Stimulated activated CD4-positive, alpha-beta T cell treated with anti-CD3 and anti-CD28 coated beads, Interleukin-15, amount 100 ng/mL, for 1 hour (primary cell): ENCODE results near the gene WWC1.

Source experiments
- DNase-seq, 2 donors: peaks; one replicate each; pipeline ENCODE4 v3.0.0-alpha.2; 2020; ENCODE audit warnings: low read depth in 1 of 2, low spot score in 1 of 2

The WWC1 gene

DNA sequence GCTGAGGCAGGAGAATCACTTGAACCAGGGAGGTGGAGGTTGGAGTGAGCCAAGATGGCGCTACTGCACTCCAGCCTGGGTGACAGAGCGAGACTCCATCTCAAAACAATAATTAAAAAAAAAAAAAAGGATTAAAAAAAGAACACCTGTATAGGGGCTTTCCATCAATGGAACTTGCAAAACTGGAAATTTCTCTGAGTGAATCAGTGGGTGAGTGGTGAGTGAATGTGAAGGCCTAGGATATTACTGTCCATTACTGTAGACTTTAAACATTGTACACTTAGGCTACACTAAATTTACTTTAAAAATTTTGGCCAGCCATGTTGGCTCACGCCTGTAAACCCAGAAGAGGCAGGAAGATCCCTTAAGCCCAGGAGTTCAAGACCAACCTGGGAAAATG, 189.2 kb downstream of the WWC1 start:
- DNase-seq, result no peak

DNA sequence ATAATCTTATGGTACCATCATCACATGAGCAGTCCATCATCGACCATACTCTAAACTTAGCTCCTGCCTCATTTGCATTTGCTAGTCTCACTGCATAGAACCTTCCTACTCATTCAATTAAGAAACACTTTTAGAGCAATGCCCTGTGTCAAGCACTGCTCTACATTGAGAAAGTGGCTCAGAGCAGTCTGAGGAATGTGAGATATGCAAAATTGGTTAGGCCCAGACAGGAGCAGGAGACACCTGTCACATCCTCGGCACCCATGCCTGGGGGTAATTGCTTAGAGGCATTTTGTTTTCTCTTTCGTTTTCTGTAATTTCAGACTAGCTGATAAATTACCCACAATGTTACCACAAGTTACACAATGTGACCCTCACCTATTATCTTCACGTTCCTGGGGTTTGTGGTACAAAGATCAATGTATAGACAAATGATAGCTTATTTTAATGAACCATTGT, 189.9 kb downstream of the WWC1 start:
- DNase-seq, result no peak

- DNase-seq, result no peak
Measured at GRCh38 chr5:168482361-168482760, 190.9 kb downstream of the WWC1 start.

GRCh38 chr5:168486136-168486879, 194.9 kb downstream of the WWC1 start, which contains the start of gene RARS1:
RARS1 (plus strand) TSS chr5:168486471; CDS start chr5:168486499, 28 bp downstream.
- DNase-seq, result peak; percentile 74 to 84

- DNase-seq, result no peak
Measured at GRCh38 chr5:168489059-168489458, 197.6 kb downstream of the WWC1 start.

DNA sequence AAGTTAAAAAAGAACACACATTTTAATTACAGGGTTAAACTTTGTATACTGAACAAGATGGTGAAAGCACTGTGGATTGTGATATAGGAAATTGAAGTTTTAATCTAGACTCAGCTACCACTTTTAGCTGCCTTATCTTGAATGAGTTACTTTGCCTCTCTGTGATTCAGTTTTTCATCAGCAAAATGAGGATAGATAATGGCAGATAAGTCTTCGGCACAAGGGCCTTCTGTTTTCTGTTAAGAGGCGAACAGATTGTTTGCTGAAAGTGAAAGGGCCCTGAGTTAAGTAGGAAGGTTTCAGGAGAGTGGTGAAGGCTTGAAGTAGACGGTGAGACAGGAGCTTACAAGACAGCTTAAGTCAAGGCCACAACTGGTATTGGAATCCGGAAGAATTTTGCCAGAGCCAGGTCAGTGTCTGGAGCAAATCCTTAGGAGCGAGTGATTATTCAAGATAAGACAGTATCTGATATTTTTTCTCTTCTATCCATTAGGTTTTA, 202.7 kb downstream of the WWC1 start:
- DNase-seq, result no peak

DNA sequence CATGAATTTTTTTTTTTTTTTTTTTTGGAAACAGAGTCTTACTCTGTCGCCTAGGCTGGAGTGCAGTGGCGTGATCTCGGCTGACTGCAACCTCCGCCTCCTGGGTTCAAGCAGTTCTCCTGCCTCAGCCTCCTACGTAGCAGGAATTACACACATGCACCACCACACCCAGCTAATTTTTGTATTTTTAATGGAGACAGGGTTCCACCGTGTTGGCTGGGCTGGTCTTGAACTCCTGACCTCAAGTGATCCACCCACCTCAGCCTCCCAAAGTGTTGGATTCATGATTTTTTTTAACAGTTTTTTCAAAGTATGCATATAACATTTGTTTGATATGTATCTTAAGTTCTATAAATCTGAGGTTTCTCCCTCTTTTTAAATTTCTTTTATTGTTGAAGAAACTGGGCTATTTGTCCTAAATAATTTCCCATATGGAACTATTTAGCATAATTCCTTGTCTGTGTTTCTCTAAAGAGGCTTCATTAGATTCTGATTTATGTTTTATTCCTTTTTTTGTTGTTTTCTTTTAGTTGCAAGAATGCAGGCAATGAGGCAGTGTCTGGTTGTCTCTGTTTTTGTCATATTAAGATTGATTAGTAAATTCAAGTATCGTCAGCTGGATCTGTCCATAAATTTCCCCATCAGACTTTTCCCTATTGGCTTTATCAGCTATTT, 211.3 kb downstream of the WWC1 start:
- DNase-seq, result no peak

DNA sequence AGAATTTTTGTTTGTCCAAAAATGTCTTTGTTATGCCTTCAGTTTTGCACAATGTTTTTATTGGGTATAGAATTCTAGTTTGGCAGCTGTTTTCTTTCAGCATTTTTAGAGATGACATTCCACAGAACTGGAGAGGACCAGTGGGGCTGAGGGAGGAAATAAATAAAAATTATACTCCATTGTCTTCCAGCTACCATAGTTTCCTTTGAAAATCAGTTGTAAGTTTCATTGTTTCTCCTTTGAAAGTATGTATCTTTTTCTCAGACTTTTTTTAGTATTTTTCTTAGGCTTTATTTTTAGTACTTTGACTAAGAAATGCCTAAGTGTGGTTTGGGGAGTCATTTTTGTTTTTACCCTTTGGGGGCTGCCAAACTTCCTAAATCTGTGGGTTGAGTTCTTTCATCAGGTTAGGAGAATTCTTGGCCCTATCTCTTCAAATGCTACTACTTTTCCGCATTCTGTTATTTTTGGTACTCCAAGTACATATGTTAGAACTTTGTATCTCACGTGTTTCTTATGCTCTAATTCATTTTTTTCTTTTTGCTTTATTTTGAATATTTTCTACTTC, 222.5 kb downstream of the WWC1 start:
- no peak for DNase-seq
